ENCODE results near the gene PKNOX2.

The PKNOX2 gene

GRCh38 chr11:125192717-125193415 is 28.3 kb downstream of the PKNOX2 start:
- Mint-ChIP-seq H3K9me3 (peaks cover 8% of the 10 kb centered on the region), H3K27ac (no peak overlapping the region), H3K4me1 (no peaks in the 10 kb centered on the region), H3K4me3 (no peak overlapping the region), H3K27me3 (peaks cover 28% of the 10 kb centered on the region), H3K36me3 (no peaks in the 10 kb centered on the region)
- ATAC-seq (ENCODE audit: low read depth) (no peak), DNase-seq (ENCODE audit: low spot score in 2 of 2) (no peak)

DNA sequence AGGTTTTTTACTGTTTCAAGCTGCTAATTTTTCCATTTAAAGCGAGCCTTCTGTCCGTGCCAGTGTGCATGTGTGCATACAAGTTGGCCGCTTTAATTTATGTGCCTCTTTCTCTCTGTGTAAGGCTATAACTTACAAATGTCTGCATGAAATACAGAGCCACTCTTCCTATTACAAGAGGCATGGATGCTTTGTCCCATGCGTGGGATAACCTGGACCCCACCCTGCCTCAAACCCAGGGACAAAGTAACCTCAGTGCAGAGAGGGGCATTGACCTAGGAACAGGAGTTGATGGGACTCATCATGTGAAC is 28.8 kb downstream of the PKNOX2 start:
- H3K36me3 Mint-ChIP-seq: no peaks in the 10 kb centered on the region
- H3K4me1 Mint-ChIP-seq: no peaks in the 10 kb centered on the region
- H3K4me3 Mint-ChIP-seq: no peak overlapping the region
- H3K27me3 Mint-ChIP-seq: peaks cover 28% of the 10 kb centered on the region
- DNase-seq (ENCODE audit: low spot score in 2 of 2): no peak
- no peak for ATAC-seq (ENCODE audit: low read depth)
- H3K27ac Mint-ChIP-seq: no peak overlapping the region
- peaks cover 8% of the 10 kb centered on the region for H3K9me3 Mint-ChIP-seq

GRCh38 chr11:125193841-125194240 is 29.3 kb downstream of the PKNOX2 start:
- DNase-seq (ENCODE audit: low spot score in 2 of 2) (no peak), ATAC-seq (ENCODE audit: low read depth) (no peak)
- peaks cover 30% of the 10 kb centered on the region for H3K27me3 Mint-ChIP-seq
- no peaks in the 10 kb centered on the region for H3K36me3 Mint-ChIP-seq
- no peak overlapping the region for H3K27ac Mint-ChIP-seq
- no peak overlapping the region for H3K4me3 Mint-ChIP-seq
- peaks cover 8% of the 10 kb centered on the region for H3K9me3 Mint-ChIP-seq
- H3K4me1 Mint-ChIP-seq: no peaks in the 10 kb centered on the region

- Mint-ChIP-seq H3K4me3 (no peak overlapping the region), H3K36me3 (no peaks in the 10 kb centered on the region), H3K9me3 (peaks cover 2% of the 10 kb centered on the region), H3K4me1 (no peaks in the 10 kb centered on the region), H3K27me3 (peaks cover 11% of the 10 kb centered on the region), H3K27ac (no peak overlapping the region)
- DNase-seq (ENCODE audit: low spot score in 2 of 2) (no peak), ATAC-seq (ENCODE audit: low read depth) (no peak)
These were observed 35.4 kb downstream of the PKNOX2 start for GRCh38 chr11:125199915-125200314.

GRCh38 chr11:125200441-125200840 is 35.9 kb downstream of the PKNOX2 start:
- Mint-ChIP-seq H3K4me1 (no peaks in the 10 kb centered on the region), H3K27ac (no peak overlapping the region), H3K27me3 (peaks cover 11% of the 10 kb centered on the region), H3K9me3 (no peaks in the 10 kb centered on the region), H3K36me3 (no peaks in the 10 kb centered on the region), H3K4me3 (no peak overlapping the region)
- ATAC-seq (ENCODE audit: low read depth) (no peak), DNase-seq (ENCODE audit: low spot score in 2 of 2) (no peak)

- Mint-ChIP-seq H3K9me3 (no peaks in the 10 kb centered on the region), H3K4me3 (no peak overlapping the region), H3K4me1 (no peaks in the 10 kb centered on the region), H3K36me3 (no peaks in the 10 kb centered on the region), H3K27me3 (peaks cover 15% of the 10 kb centered on the region), H3K27ac (no peak overlapping the region)
- DNase-seq (ENCODE audit: low spot score in 2 of 2) (no peak), ATAC-seq (ENCODE audit: low read depth) (no peak)
These were observed 37.1 kb downstream of the PKNOX2 start for GRCh38 chr11:125201525-125202141.

DNA sequence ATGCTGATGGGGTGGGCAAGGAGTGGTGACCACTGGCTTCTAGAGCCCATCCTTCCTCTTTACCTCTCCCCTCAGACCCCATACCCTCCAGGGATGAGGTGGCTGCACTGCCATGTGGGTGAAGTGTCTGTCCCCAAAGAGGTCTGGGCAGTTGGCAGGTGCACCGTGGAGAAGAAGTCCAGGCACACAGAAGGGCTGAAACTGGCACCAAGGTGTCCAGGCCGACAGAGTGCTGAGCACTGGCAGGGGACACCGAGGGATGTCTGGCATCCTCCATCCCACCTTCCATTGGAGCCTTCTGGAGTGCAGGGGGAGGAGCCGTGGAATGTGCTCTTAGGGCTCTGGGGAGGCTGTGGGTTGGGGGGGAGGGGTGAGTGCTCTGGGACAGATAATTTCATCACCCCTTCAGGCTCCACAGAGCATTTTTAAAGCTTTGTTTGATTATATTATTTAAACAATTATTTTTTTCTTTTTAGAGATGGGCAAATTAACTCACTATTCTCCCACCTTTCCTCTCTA is 37.9 kb downstream of the PKNOX2 start:
- DNase-seq (ENCODE audit: low spot score in 2 of 2): no peak
- no peak for ATAC-seq (ENCODE audit: low read depth)
- H3K27me3 Mint-ChIP-seq: peaks cover 19% of the 10 kb centered on the region

GRCh38 chr11:125202977-125203376 is 38.4 kb downstream of the PKNOX2 start:
- Mint-ChIP-seq H3K36me3 (no peaks in the 10 kb centered on the region), H3K27me3 (peaks cover 19% of the 10 kb centered on the region), H3K4me1 (no peaks in the 10 kb centered on the region), H3K4me3 (no peak overlapping the region), H3K9me3 (no peaks in the 10 kb centered on the region), H3K27ac (no peak overlapping the region)
- no peak for DNase-seq (ENCODE audit: low spot score in 2 of 2)
- ATAC-seq (ENCODE audit: low read depth): no peak

More for the DNA sequence above, 37.9 kb downstream of the PKNOX2 start:
- Mint-ChIP-seq H3K27ac (no peak overlapping the region), H3K9me3 (no peaks in the 10 kb centered on the region), H3K36me3 (no peaks in the 10 kb centered on the region), H3K4me1 (no peaks in the 10 kb centered on the region), H3K4me3 (no peak overlapping the region)

DNA sequence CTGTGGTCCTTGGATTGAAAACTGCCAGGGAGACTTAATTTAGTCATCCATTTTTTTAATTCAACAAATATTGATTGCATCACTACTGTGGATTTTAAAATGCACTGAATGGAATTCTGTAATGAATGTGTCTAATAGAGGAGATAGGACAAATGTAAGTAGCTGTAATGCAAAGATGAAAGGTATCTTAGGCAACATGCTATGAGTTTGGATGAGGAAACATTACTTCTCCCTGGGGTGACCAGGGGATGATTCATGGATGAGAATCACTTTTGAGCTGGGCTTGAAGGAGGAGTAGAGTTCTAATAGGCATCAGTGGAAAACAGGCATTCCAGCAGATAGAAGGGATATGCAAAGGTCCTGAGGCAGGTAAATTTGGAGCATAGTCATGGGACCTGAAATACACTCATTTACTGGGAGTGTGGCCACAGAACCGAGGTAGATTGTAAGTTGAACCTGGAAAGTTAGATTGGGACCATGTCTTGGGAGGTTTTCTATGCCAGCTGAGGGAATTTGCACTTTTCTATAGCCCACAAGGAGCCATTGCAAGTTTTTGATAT is 43.4 kb downstream of the PKNOX2 start:
- Mint-ChIP-seq H3K4me1 (no peaks in the 10 kb centered on the region), H3K27ac (no peak overlapping the region), H3K4me3 (no peak overlapping the region), H3K36me3 (no peaks in the 10 kb centered on the region), H3K9me3 (no peaks in the 10 kb centered on the region), H3K27me3 (peaks cover 12% of the 10 kb centered on the region)
- no peak for DNase-seq (ENCODE audit: low spot score in 2 of 2)
- no peak for ATAC-seq (ENCODE audit: low read depth)

GRCh38 chr11:125210066-125210465 is 45.5 kb downstream of the PKNOX2 start:
- no peak overlapping the region for H3K27ac Mint-ChIP-seq
- peaks cover 12% of the 10 kb centered on the region for H3K27me3 Mint-ChIP-seq
- no peaks in the 10 kb centered on the region for H3K36me3 Mint-ChIP-seq
- no peak overlapping the region for H3K4me3 Mint-ChIP-seq
- DNase-seq (ENCODE audit: low spot score in 2 of 2) (no peak), ATAC-seq (ENCODE audit: low read depth) (no peak)
- H3K9me3 Mint-ChIP-seq: no peaks in the 10 kb centered on the region
- H3K4me1 Mint-ChIP-seq: no peaks in the 10 kb centered on the region

GRCh38 chr11:125211191-125211947 is 46.8 kb downstream of the PKNOX2 start:
- H3K27ac Mint-ChIP-seq: no peak overlapping the region
- ATAC-seq (ENCODE audit: low read depth) (no peak), DNase-seq (ENCODE audit: low spot score in 2 of 2) (no peak)
- no peaks in the 10 kb centered on the region for H3K4me1 Mint-ChIP-seq
- peaks cover 9% of the 10 kb centered on the region for H3K27me3 Mint-ChIP-seq
- H3K4me3 Mint-ChIP-seq: no peak overlapping the region
- H3K9me3 Mint-ChIP-seq: no peaks in the 10 kb centered on the region
- H3K36me3 Mint-ChIP-seq: no peaks in the 10 kb centered on the region

DNA sequence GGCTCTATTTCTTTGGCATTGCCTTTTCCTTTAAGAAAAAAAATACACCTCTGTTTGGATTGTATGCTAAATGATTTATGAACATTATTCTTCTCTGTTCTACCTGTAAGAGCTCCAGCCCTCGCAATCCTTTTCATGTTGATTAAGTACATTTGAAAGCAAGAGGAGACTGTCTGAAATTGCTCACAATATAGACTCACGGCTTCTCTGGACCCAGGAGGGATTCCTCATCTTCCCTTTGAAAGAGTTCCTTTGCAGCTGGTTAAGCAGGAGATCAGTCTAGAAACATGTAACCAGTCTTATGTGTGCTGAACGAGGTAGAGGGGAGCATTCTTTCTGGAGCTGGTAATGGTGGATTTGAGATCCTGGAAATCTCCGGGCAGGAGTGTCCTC is 47.4 kb downstream of the PKNOX2 start:
- DNase-seq (ENCODE audit: low spot score in 2 of 2) (no peak), ATAC-seq (ENCODE audit: low read depth) (no peak)
- no peak overlapping the region for H3K27ac Mint-ChIP-seq
- H3K36me3 Mint-ChIP-seq: no peaks in the 10 kb centered on the region
- H3K9me3 Mint-ChIP-seq: no peaks in the 10 kb centered on the region
- H3K4me1 Mint-ChIP-seq: no peaks in the 10 kb centered on the region
- peaks cover 7% of the 10 kb centered on the region for H3K27me3 Mint-ChIP-seq
- H3K4me3 Mint-ChIP-seq: no peak overlapping the region

- DNase-seq (ENCODE audit: low spot score in 2 of 2) (no peak), ATAC-seq (ENCODE audit: low read depth) (no peak)
- Mint-ChIP-seq H3K4me1 (no peaks in the 10 kb centered on the region), H3K27me3 (peaks cover 15% of the 10 kb centered on the region), H3K4me3 (no peak overlapping the region), H3K27ac (no peak overlapping the region), H3K36me3 (no peaks in the 10 kb centered on the region), H3K9me3 (no peaks in the 10 kb centered on the region)
These were observed 50.3 kb downstream of the PKNOX2 start for GRCh38 chr11:125214601-125215565.
